ENCODE data around the gene TIMP1. TPM values are rescaled to one million over a fixed set of nuclear protein-coding genes. Genes with fewer than 3 reads are reported as not detected.
A peak's percentile ranks its signal among the peaks of the same experiment; 100 is the strongest.

TIMP1 gene
- total RNA-seq, 1 donor from 2014 or later: 31.8 TPM

DNA sequence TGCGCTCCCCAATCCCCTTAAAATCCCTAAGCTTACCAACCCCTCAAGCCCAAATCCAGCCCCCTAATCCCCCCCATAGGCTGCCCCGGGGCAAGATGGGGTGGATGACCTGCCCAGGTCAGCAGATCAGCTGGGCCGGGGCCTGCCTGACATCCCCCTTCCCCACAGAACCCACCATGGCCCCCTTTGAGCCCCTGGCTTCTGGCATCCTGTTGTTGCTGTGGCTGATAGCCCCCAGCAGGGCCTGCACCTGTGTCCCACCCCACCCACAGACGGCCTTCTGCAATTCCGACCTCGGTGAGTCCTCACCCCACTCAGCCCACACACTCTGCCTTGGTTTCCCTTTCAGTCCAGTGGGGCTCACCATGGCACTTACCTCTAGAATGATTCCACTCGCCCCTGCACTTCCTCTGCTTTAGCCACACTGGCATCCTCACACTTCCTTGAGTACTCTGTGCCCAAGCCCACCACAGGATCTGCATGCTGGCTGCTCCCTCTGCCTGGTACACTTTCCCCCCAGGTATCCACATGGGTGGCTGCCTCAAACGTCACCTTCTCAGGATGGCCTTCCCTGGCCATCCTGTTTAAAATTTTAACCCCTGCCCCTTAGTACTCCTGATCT, 1.1 kb downstream of the TIMP1 start:
- H3K36me3 ChIP-seq (ENCODE audit: control insufficient read depth in 3 of 3, insufficient read depth in 3 of 3, low read length in 3 of 3): no peaks in the 10 kb centered on the region
- H3K9ac ChIP-seq (ENCODE audit: low read depth in 1 of 3, low read length in 3 of 3): peak overlapping the region in 1 of 3 donors; percentile 33

DNA sequence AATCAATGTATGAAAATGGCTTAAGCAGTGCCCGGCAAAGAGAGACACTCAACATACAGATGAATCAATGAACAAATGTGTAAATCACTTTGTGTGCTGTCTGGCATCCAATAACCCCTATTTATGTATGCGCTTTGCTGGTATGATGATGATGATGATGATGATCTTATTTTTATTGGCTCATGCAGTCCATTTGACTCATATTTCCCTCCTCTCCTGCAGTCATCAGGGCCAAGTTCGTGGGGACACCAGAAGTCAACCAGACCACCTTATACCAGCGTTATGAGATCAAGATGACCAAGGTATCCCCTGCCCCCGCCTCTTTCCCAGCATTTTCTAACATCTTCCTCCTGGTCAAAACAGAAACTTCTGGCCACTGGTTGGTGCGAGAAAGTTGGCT, 2.5 kb downstream of the TIMP1 start:
- no peak overlapping the region for H3K27ac ChIP-seq (ENCODE audit: low read depth, low read length)
- H3K9me3 ChIP-seq (ENCODE audit: control insufficient read depth in 3 of 3, low read length in 3 of 3): no peaks in the 10 kb centered on the region
- H3K4me1 ChIP-seq (ENCODE audit: control insufficient read depth in 3 of 3, insufficient read depth in 3 of 3, low read length in 3 of 3): peaks cover 0 to 10% (median 0%) of the 10 kb centered on the region in 3 donors
- H3K9ac ChIP-seq (ENCODE audit: low read depth in 1 of 3, low read length in 3 of 3): no peak overlapping the region
- H3K27me3 ChIP-seq (ENCODE audit: control insufficient read depth in 3 of 3, insufficient read depth in 3 of 3, low read length in 3 of 3): no peaks in the 10 kb centered on the region
- H3K4me3 ChIP-seq (ENCODE audit: low read length in 3 of 3): no peak overlapping the region
- no peaks in the 10 kb centered on the region for H3K36me3 ChIP-seq (ENCODE audit: control insufficient read depth in 3 of 3, insufficient read depth in 3 of 3, low read length in 3 of 3)

More for the DNA sequence above, 1.1 kb downstream of the TIMP1 start:
- H3K9me3 ChIP-seq (ENCODE audit: control insufficient read depth in 3 of 3, low read length in 3 of 3): no peaks in the 10 kb centered on the region
- peaks cover 0 to 15% (median 0%) of the 10 kb centered on the region in 3 donors for H3K4me1 ChIP-seq (ENCODE audit: control insufficient read depth in 3 of 3, insufficient read depth in 3 of 3, low read length in 3 of 3)
- H3K4me3 ChIP-seq (ENCODE audit: low read length in 3 of 3): peak overlapping the region in 1 of 3 donors; percentile 32
- peak overlapping the region; percentile 68 for H3K27ac ChIP-seq (ENCODE audit: low read depth, low read length)
- peaks cover 0 to 3% (median 0%) of the 10 kb centered on the region in 3 donors for H3K27me3 ChIP-seq (ENCODE audit: control insufficient read depth in 3 of 3, insufficient read depth in 3 of 3, low read length in 3 of 3)

- no peak overlapping the region for H3K27ac ChIP-seq (ENCODE audit: low read depth, low read length)
- peaks cover 0 to 10% (median 0%) of the 10 kb centered on the region in 3 donors for H3K4me1 ChIP-seq (ENCODE audit: control insufficient read depth in 3 of 3, insufficient read depth in 3 of 3, low read length in 3 of 3)
- H3K36me3 ChIP-seq (ENCODE audit: control insufficient read depth in 3 of 3, insufficient read depth in 3 of 3, low read length in 3 of 3): no peaks in the 10 kb centered on the region
- no peak overlapping the region for H3K4me3 ChIP-seq (ENCODE audit: low read length in 3 of 3)
- H3K27me3 ChIP-seq (ENCODE audit: control insufficient read depth in 3 of 3, insufficient read depth in 3 of 3, low read length in 3 of 3): no peaks in the 10 kb centered on the region
- H3K9ac ChIP-seq (ENCODE audit: low read depth in 1 of 3, low read length in 3 of 3): no peak overlapping the region
- H3K9me3 ChIP-seq (ENCODE audit: control insufficient read depth in 3 of 3, low read length in 3 of 3): no peaks in the 10 kb centered on the region
Measured at GRCh38 chrX:47585273-47585672, 3.0 kb downstream of the TIMP1 start.

GRCh38 chrX:47586043-47586787, 4.0 kb downstream of the TIMP1 start:
- Histone ChIP-seq H3K9ac (ENCODE audit: low read depth in 1 of 3, low read length in 3 of 3) (no peak overlapping the region), H3K4me3 (ENCODE audit: low read length in 3 of 3) (no peak overlapping the region), H3K4me1 (ENCODE audit: control insufficient read depth in 3 of 3, insufficient read depth in 3 of 3, low read length in 3 of 3) (peaks cover 0 to 10% (median 0%) of the 10 kb centered on the region in 3 donors), H3K9me3 (ENCODE audit: control insufficient read depth in 3 of 3, low read length in 3 of 3) (no peaks in the 10 kb centered on the region), H3K36me3 (ENCODE audit: control insufficient read depth in 3 of 3, insufficient read depth in 3 of 3, low read length in 3 of 3) (no peaks in the 10 kb centered on the region), H3K27me3 (ENCODE audit: control insufficient read depth in 3 of 3, insufficient read depth in 3 of 3, low read length in 3 of 3) (no peaks in the 10 kb centered on the region), H3K27ac (ENCODE audit: low read depth, low read length) (no peak overlapping the region)

GRCh38 chrX:47587091-47587891, 5.1 kb downstream of the TIMP1 start:
- Histone ChIP-seq H3K9me3 (ENCODE audit: control insufficient read depth in 3 of 3, low read length in 3 of 3) (no peaks in the 10 kb centered on the region), H3K4me1 (ENCODE audit: control insufficient read depth in 3 of 3, insufficient read depth in 3 of 3, low read length in 3 of 3) (peaks cover 0 to 4% (median 0%) of the 10 kb centered on the region in 3 donors), H3K27ac (ENCODE audit: low read depth, low read length) (no peak overlapping the region), H3K27me3 (ENCODE audit: control insufficient read depth in 3 of 3, insufficient read depth in 3 of 3, low read length in 3 of 3) (no peaks in the 10 kb centered on the region), H3K36me3 (ENCODE audit: control insufficient read depth in 3 of 3, insufficient read depth in 3 of 3, low read length in 3 of 3) (no peaks in the 10 kb centered on the region), H3K4me3 (ENCODE audit: low read length in 3 of 3) (no peak overlapping the region), H3K9ac (ENCODE audit: low read depth in 1 of 3, low read length in 3 of 3) (no peak overlapping the region)

- no peaks in the 10 kb centered on the region for H3K27me3 ChIP-seq (ENCODE audit: control insufficient read depth in 3 of 3, insufficient read depth in 3 of 3, low read length in 3 of 3)
- no peak overlapping the region for H3K4me3 ChIP-seq (ENCODE audit: low read length in 3 of 3)
- peaks cover 0 to 4% (median 0%) of the 10 kb centered on the region in 3 donors for H3K4me1 ChIP-seq (ENCODE audit: control insufficient read depth in 3 of 3, insufficient read depth in 3 of 3, low read length in 3 of 3)
- H3K9ac ChIP-seq (ENCODE audit: low read depth in 1 of 3, low read length in 3 of 3): no peak overlapping the region
- no peaks in the 10 kb centered on the region for H3K36me3 ChIP-seq (ENCODE audit: control insufficient read depth in 3 of 3, insufficient read depth in 3 of 3, low read length in 3 of 3)
- no peak overlapping the region for H3K27ac ChIP-seq (ENCODE audit: low read depth, low read length)
- no peaks in the 10 kb centered on the region for H3K9me3 ChIP-seq (ENCODE audit: control insufficient read depth in 3 of 3, low read length in 3 of 3)
Measured at GRCh38 chrX:47587906-47588735, 5.9 kb downstream of the TIMP1 start.

DNA sequence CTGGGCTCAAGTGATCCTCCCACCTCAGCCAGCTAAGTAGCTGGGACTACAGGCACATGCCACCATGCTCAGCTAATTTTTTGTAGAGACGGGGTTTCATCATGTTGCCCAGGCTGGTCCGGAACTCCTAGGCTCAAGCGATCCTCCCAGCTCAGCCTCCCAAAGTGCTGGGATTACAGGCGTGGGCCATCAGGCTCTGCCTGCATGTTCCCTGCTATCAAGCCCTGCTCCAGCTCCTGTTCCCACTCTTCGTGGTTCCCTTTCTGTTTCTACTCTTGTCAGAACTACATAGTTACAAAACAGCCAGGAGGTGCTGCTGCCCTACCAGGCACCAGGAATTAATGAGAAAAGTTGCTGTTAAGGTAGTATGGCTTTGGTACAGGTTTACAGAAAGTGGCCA, 8.7 kb downstream of the TIMP1 start:
- H3K36me3 ChIP-seq (ENCODE audit: control insufficient read depth in 3 of 3, insufficient read depth in 3 of 3, low read length in 3 of 3): no peaks in the 10 kb centered on the region
- H3K4me3 ChIP-seq (ENCODE audit: low read length in 3 of 3): no peak overlapping the region
- H3K27me3 ChIP-seq (ENCODE audit: control insufficient read depth in 3 of 3, insufficient read depth in 3 of 3, low read length in 3 of 3): no peaks in the 10 kb centered on the region
- no peaks in the 10 kb centered on the region for H3K4me1 ChIP-seq (ENCODE audit: control insufficient read depth in 3 of 3, insufficient read depth in 3 of 3, low read length in 3 of 3)
- H3K9ac ChIP-seq (ENCODE audit: low read depth in 1 of 3, low read length in 3 of 3): no peak overlapping the region
- H3K27ac ChIP-seq (ENCODE audit: low read depth, low read length): no peak overlapping the region
- H3K9me3 ChIP-seq (ENCODE audit: control insufficient read depth in 3 of 3, low read length in 3 of 3): no peaks in the 10 kb centered on the region

DNA sequence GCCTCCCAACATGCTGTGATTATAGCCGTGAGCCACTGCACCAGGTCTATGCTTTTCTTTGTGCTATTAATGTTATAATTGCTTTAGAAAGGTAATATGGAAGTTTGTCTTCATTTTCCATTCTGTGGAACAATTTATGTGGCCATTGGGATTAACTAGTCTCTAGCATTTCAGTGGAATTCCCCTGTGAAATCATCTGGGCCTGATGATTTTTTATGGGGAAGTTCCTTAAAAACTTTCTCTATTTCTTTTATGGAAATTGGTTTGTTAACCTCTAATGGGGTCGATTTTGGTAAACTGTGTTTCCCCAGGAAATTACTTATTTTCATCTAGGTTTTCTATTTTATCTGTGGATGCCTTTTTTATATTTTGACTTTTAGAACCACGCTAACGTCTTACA, 11.3 kb downstream of the TIMP1 start:
- no peaks in the 10 kb centered on the region for H3K36me3 ChIP-seq (ENCODE audit: control insufficient read depth in 3 of 3, insufficient read depth in 3 of 3, low read length in 3 of 3)
- no peaks in the 10 kb centered on the region for H3K4me1 ChIP-seq (ENCODE audit: control insufficient read depth in 3 of 3, insufficient read depth in 3 of 3, low read length in 3 of 3)
- H3K9me3 ChIP-seq (ENCODE audit: control insufficient read depth in 3 of 3, low read length in 3 of 3): peaks cover 0 to 3% (median 0%) of the 10 kb centered on the region in 3 donors
- H3K9ac ChIP-seq (ENCODE audit: low read depth in 1 of 3, low read length in 3 of 3): no peak overlapping the region
- H3K4me3 ChIP-seq (ENCODE audit: low read length in 3 of 3): no peak overlapping the region
- no peaks in the 10 kb centered on the region for H3K27me3 ChIP-seq (ENCODE audit: control insufficient read depth in 3 of 3, insufficient read depth in 3 of 3, low read length in 3 of 3)
- no peak overlapping the region for H3K27ac ChIP-seq (ENCODE audit: low read depth, low read length)

DNA sequence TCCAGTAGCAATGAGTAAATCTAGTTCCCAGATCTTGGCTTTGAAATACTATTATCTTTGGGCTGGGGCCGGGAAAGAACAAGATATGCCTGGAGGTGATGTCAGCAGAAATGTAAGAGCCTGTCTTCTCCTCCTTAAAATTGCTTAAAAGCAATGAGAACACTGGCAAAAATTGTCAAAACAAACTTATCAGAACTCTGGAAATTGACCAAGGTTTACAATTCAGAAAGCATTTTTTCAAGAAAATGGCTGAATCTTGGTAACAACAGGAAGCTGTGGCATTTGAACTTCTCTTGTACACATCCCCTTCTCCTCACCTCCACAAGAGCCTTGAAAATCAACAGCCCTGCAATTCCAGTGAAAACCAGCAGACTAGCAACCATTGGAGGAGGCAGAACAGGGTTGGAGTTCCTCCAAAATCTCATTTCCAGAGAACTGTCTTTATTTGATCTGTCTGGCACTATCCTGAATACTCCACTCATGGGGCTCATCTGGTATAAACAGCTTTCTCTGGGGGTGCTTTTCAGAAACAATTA, 13.5 kb downstream of the TIMP1 start:
- H3K36me3 ChIP-seq (ENCODE audit: control insufficient read depth in 3 of 3, insufficient read depth in 3 of 3, low read length in 3 of 3): no peaks in the 10 kb centered on the region
- no peaks in the 10 kb centered on the region for H3K27me3 ChIP-seq (ENCODE audit: control insufficient read depth in 3 of 3, insufficient read depth in 3 of 3, low read length in 3 of 3)
- H3K9ac ChIP-seq (ENCODE audit: low read depth in 1 of 3, low read length in 3 of 3): no peak overlapping the region
- H3K27ac ChIP-seq (ENCODE audit: low read depth, low read length): no peak overlapping the region
- no peaks in the 10 kb centered on the region for H3K4me1 ChIP-seq (ENCODE audit: control insufficient read depth in 3 of 3, insufficient read depth in 3 of 3, low read length in 3 of 3)
- H3K4me3 ChIP-seq (ENCODE audit: low read length in 3 of 3): no peak overlapping the region
- H3K9me3 ChIP-seq (ENCODE audit: control insufficient read depth in 3 of 3, low read length in 3 of 3): peaks cover 0 to 3% (median 0%) of the 10 kb centered on the region in 3 donors
